ENCODE results near the gene PBX2. TPM values are rescaled to one million over a fixed set of nuclear protein-coding genes. Genes with fewer than 3 reads are reported as not detected.

Gene PBX2
- total and polyA plus RNA-seq, 2 of the 4 experiments (the other 2 are of a cell fraction), result 17.7 to 56.8 TPM

- H3K27ac ChIP-seq (ENCODE audit: insufficient read depth, low read length), result no peak overlapping the region
- 100% methylated on average over 1 of the region's 3 CpGs; no CpG with 5 or more reads in 1 of the 2 experiments for WGBS, 2 experiments (ENCODE audit: extremely low coverage in 2 of 2, insufficient read length in 1 of 2)
- no peak overlapping the region for H4K91ac ChIP-seq (ENCODE audit: insufficient read depth, low read depth, low read length)
- H2BK20ac ChIP-seq (ENCODE audit: low read depth, low read length), result no peak overlapping the region
- ATAC-seq (ENCODE audit: low read depth), result no peak
- no peak for DNase-seq
- no peak overlapping the region for H3K4me2 ChIP-seq (ENCODE audit: low read depth, low read length)
- no peak overlapping the region for H2AK5ac ChIP-seq (ENCODE audit: low read depth, low read length)
- no peak for TF ChIP-seq CTCF (conservative IDR thresholded peaks at IDR 0.05; ENCODE audit: low read depth, low read length)
- no peak for TF ChIP-seq BHLHE40 (IDR thresholded peaks at IDR 0.05; ENCODE audit: low read depth, low read length)
- no peak for TF ChIP-seq ELK1 (IDR thresholded peaks at IDR 0.05; ENCODE audit: borderline replicate concordance, low read depth, low read length)
- peak overlapping the region; percentile 58 for H2AK9ac ChIP-seq (replicated peaks; ENCODE audit: low read depth, low read length, poor library complexity)
- ChIA-PET CTCF (no interaction called here), POLR2A (ENCODE audit: unreplicated experiment) (no interaction called here)
- H3K4me3 ChIP-seq (ENCODE audit: insufficient read depth, low read depth, low read length), result no peak overlapping the region
- H3K79me1 ChIP-seq (ENCODE audit: low read depth in 1 of 2, low read length in 2 of 2), result no peaks in the 10 kb centered on the region
- H2BK15ac ChIP-seq (ENCODE audit: low read depth, low read length), result no peak overlapping the region
- no peaks in the 10 kb centered on the region for H3K4me1 ChIP-seq (ENCODE audit: control insufficient read depth, insufficient read depth, low read length)
- H3K14ac ChIP-seq (replicated peaks; ENCODE audit: low read depth, low read length), result no peak overlapping the region
- in situ Hi-C loops (cut with MboI; ENCODE audit: low sequenced_read_pairs), result no loop called here
- no peak overlapping the region for H2AFZ ChIP-seq (replicated peaks; ENCODE audit: low read length, poor library complexity)
- H2BK120ac ChIP-seq (ENCODE audit: low read depth, low read length), result no peak overlapping the region
- H3K4ac ChIP-seq (ENCODE audit: low read depth, low read length), result no peak overlapping the region
- dilution Hi-C loops (cut with HindIII; ENCODE audit: low sequenced_read_pairs, unreplicated experiment), result no loop called here
- no peak overlapping the region for H3K18ac ChIP-seq (ENCODE audit: low read depth, low read length)
- peaks cover 10% of the 10 kb centered on the region; the same call in 1 of the 2 replicates for H3K27me3 ChIP-seq (ENCODE audit: control insufficient read depth, insufficient read depth, low read length)
- no peak overlapping the region for H3K23ac ChIP-seq (ENCODE audit: low read depth, low read length)
- no peaks in the 10 kb centered on the region for H3K9me1 ChIP-seq (ENCODE audit: insufficient read depth, low read length)
- no peaks in the 10 kb centered on the region for H4K20me1 ChIP-seq (ENCODE audit: insufficient read depth, low read length)
- H3K9me3 ChIP-seq (ENCODE audit: control insufficient read depth, insufficient read depth, low read length), result no peaks in the 10 kb centered on the region
- no peak overlapping the region for H2BK5ac ChIP-seq (ENCODE audit: low read depth, low read length, poor library complexity, severe bottlenecking)
- no peaks in the 10 kb centered on the region for H3K36me3 ChIP-seq (ENCODE audit: control insufficient read depth, insufficient read depth, low read length)
- intact Hi-C loops (cut with micrococcal nuclease), result no loop called here
- no peak overlapping the region for H3K56ac ChIP-seq (ENCODE audit: extremely low read depth, insufficient read depth, low read length)
- no peak overlapping the region for H3K9ac ChIP-seq (ENCODE audit: low read depth, low read length)
- no peak overlapping the region for H4K8ac ChIP-seq (ENCODE audit: low read depth in 2 of 2, low read length in 2 of 2)
- BruUV-seq (replicated peaks), result no TSS peak
- no peak overlapping the region for H4K5ac ChIP-seq (ENCODE audit: low read depth, low read length)
These were observed 14.3 kb upstream of the PBX2 start for GRCh38 chr6:32204268-32204715.
